Airway epithelial cell (primary cell): ENCODE results near the gene RUSC1. TPM values are rescaled to one million over a fixed set of nuclear protein-coding genes. Genes with fewer than 3 reads are reported as not detected.

Experiments
- total RNA-seq: library from RNA; depleted of rRNA; stranded (reverse); fragments of >200 nt; gene quantifications from 2 replicates; pipeline ENCODE4 v1.2.3, GENCODE V29; 2015

Gene RUSC1, protein sequence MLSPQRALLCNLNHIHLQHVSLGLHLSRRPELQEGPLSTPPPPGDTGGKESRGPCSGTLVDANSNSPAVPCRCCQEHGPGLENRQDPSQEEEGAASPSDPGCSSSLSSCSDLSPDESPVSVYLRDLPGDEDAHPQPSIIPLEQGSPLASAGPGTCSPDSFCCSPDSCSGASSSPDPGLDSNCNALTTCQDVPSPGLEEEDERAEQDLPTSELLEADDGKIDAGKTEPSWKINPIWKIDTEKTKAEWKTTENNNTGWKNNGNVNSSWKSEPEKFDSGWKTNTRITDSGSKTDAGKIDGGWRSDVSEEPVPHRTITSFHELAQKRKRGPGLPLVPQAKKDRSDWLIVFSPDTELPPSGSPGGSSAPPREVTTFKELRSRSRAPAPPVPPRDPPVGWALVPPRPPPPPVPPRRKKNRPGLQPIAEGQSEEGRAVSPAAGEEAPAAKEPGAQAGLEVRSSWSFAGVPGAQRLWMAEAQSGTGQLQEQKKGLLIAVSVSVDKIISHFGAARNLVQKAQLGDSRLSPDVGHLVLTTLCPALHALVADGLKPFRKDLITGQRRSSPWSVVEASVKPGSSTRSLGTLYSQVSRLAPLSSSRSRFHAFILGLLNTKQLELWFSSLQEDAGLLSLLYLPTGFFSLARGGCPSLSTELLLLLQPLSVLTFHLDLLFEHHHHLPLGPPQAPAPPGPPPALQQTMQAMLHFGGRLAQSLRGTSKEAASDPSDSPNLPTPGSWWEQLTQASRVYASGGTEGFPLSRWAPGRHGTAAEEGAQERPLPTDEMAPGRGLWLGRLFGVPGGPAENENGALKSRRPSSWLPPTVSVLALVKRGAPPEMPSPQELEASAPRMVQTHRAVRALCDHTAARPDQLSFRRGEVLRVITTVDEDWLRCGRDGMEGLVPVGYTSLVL
- 39.1 and 41.8 TPM in 2 replicates for total RNA-seq

DNA sequence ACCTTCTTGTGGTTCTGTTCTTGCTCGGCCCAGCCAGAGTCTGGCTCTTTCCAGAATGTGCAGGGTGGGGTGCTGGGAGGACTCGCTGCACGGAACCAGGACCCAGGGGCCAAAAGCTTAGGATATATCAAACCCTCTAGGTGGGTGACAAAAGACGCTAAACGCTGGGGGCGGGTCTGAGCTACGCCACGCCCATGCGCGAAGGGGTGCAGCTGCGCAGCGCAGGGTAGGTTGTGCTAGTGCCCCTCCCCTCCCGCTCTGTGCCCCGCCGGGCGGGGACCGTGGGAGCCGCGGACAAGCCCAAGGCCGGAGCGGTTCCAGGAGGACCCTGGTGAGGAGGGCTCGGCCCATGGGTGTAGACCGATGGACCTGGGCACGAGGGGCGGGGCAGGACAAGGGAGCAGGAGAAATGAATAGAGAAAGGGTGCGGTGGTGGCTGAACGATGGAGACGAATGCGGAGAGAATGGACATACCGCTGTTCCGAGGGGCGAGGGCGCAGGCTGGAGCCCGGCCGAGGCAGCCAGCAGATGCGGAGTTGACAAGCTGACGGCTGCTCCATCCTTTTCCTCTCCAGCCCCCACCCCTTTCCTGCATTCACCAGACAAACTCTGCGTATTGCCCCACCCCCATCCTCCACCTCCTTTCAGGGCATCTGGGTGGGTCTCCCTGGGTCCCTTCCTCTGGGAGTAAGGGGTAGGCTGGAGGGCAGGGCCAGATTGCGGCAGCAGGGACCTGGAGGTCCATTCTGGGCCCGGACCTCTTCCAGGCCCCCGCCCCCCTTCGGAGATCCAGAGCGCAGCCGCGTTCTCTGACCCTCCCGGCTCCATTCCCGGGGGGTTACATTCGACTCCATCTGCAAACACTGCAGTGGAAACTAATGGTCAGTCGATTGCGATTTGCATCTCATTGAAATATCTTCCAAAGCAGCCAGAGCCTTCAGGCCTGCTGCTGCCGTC, at the start of gene RUSC1:
TSS of gene RUSC1 (plus strand) at position 234 of the 957 bp plus-strand sequence. CDS start 880 bp downstream, outside the sequence.

DNA sequence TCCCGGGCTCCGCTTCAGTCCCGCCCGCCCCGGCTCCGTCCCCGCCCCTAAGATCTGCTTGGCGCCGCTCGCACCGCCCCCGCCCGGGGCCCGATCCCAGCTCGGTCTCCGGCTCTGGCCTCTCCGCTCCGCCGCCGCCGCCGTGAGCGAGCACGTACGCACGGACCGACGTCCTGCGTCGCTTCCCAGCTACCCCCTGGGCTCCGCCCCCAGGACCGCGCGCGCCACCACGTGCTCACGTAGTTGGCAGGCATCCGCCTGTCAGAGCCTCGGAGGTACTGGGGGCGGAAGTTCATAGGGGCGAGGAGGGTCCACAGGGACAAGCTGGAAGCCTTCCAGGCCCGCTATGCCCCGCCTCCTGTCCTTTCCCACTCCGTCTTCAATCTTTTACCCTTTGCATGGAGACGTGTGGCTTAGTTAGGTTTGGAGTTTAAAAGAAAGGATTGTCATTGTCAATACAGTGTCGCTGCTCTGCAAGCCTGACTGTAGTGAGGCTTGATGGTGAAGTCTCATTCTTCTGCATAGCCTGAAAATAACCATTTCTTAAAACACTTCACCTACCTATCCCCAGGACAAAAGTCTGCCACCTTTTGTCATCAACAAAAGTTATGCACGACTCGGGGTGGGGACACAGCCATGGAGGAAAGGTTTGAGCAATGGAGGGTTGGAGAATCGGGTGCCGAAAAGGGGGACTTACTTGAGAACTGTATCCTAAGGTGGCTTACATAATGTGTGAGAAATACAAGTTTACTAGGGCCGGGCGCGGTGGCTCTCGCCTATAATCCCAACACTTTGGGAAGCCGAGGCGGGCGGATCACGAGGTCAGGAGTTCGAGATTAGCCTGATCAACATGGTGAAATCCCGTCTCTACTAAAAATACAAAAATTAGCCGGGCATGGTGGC, 47.1 kb upstream of the RUSC1 start, which contains the start of gene CLK2:
TSS of gene CLK2 (minus strand) at position 162 of the 903 bp plus-strand sequence. CDS start 2,527 bp downstream, outside the sequence.

DNA sequence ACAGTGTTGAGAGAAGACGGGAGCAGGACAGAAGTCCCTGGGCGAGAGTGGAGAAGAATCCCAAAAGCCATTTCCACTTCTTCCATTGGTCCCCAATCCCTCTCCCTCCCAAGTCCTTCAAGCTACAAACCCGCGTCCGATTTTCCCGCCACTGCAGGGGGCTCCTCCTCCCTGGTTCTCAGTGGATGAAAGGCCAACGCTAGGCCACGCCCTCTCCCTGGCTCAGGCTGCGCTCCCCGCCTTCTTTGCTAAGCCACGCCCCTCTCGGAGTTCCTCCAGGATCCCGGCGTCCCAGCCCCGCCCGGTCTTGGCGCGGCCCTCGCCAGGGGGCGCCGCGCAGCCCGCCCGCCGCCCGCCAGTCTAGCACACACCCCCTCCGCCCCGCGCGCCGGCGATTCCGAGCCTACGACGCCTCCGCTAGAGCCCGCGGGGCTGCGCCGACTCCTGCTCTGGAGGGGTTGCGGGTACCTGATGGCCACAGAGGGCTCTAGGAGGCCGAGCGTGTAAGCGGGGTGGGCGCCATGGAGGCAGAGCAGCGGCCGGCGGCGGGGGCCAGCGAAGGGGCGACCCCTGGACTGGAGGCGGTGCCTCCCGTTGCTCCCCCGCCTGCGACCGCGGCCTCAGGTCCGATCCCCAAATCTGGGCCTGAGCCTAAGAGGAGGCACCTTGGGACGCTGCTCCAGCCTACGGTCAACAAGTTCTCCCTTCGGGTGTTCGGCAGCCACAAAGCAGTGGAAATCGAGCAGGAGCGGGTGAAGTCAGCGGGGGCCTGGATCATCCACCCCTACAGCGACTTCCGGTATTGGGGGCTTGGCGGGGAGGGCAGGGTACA, 43.4 kb upstream of the RUSC1 start, which contains the start of gene HCN3:
TSS of gene HCN3 (plus strand) at position 394 of the 832 bp plus-strand sequence. CDS start at position 522, 128 bp downstream.

DNA sequence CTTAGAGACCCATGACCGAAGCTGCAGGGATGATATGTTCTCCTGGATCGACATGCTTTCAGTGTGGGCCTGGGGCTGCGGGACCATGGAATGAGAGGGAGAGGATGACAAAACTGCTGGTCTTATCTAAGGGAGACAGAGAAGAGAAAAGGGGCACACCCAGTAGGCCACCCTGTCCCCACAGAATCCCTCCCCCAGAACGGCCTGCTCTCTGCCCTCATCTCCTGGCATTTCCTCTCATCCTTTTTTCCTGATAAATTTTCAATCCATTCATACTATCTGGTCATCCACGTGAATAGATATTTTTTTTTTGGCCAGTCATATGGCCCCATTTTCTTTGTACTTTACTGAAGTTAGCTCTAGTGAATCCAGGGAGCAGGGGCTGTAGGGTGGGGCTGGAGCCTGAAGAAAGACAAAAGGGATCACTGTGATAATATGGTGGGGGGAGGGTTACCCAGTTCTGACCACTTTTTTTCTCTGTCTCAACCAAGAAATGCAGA, 19.3 kb upstream of the RUSC1 start, which contains the start of gene PKLR:
TSS of gene PKLR (minus strand) at position 97 of the 500 bp plus-strand sequence. CDS start at position 54, 43 bp downstream.

DNA sequence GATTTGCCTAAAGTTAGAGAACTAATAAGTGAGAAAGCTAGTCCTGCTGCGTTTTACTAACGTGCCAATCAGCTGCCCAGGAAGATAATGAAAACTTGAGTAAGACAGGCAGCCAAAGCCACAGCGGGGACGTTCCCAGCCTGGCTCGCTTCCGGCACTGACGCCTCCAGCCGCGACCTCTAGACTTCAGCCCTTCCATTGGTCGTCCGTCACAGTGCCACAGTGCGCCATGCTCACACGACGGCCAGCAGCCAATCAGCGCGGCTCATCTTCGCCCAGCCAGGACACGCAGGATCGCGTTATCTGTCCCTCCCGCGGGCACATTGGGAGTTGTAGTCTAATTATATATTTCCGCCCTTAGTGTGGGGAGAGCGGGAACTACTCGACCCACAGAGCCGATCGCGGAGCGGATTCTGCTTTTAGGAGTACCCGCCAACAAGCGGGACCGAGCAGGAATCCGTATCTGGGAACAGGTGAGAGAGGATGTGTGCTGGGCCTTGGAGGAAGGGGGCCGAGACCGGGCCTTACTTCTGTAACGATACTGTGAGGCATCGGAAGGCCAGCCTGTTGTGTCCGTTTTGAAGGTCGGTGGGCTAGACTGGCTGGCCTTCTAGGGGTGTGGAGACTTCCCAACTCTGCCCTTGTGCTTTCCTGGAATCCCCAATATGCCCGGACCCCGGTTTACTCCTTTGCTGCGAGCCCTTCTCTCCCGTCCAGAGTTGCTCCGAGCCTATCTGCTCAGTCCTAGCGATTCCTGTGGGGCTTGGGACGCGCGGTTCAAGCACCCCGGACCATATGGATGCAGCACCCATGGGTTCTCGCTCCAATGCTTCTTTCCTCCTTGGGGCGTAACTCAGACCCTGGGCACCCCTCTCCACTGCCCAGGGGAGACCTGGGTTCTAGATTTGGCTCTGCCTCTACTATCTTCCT, 11.9 kb upstream of the RUSC1 start, which contains the start of gene FDPS:
TSS of gene FDPS (plus strand) at position 374 of the 930 bp plus-strand sequence. CDS start 924 bp downstream, outside the sequence.

Other genes with a start within 250 kb of the RUSC1 start
- gene EFNA3, start 242.1 kb upstream of the RUSC1 start, total RNA-seq = 20.9 and 33.1 TPM in 2 replicates
- 26.1 and 41.9 TPM in 2 replicates for gene EFNA1, start 193.0 kb upstream of the RUSC1 start, total RNA-seq
- gene SLC50A1, start 185.0 kb upstream of the RUSC1 start, total RNA-seq = 46.4 and 54.8 TPM in 2 replicates
- 32.6 and 44.4 TPM in 2 replicates for gene DPM3, start 180.4 kb upstream of the RUSC1 start, total RNA-seq
- gene KRTCAP2, start 147.6 kb upstream of the RUSC1 start, total RNA-seq = 88.1 and 130 TPM in 2 replicates
- 1.8 and 3.0 TPM in 2 replicates for gene TRIM46, start 147.0 kb upstream of the RUSC1 start, total RNA-seq
- gene THBS3, start 113.0 kb upstream of the RUSC1 start, total RNA-seq = 4.8 and 8.2 TPM in 2 replicates
- 72.9 and 101 TPM in 2 replicates for gene MTX1, start 112.2 kb upstream of the RUSC1 start, total RNA-seq
- gene ENTREP3, start 65.4 kb upstream of the RUSC1 start, total RNA-seq = 20.9 and 28.0 TPM in 2 replicates
- gene SCAMP3, start 58.5 kb upstream of the RUSC1 start, total RNA-seq = 48.8 and 83.8 TPM in 2 replicates
- gene CLK2, start 47.4 kb upstream of the RUSC1 start, total RNA-seq = 21.6 and 32.8 TPM in 2 replicates
- 0.28 and 1.3 TPM in 2 replicates for gene HCN3, start 43.4 kb upstream of the RUSC1 start, total RNA-seq
- 0.28 TPM in 1 of 2 replicates, not detected in the other for gene PKLR, start 19.5 kb upstream of the RUSC1 start, total RNA-seq
- gene FDPS, start 12.0 kb upstream of the RUSC1 start, total RNA-seq = 420 and 512 TPM in 2 replicates
- gene ASH1L, start 241.9 kb downstream of the RUSC1 start, total RNA-seq = 9.6 and 16.6 TPM in 2 replicates